H9 (cell line): ENCODE measurements around the gene HUS1B. TPM values are rescaled to one million over a fixed set of nuclear protein-coding genes. Genes with fewer than 3 reads are reported as not detected.

Experiments
- DNase-seq: peaks from one replicate; pipeline ENCODE4 v3.0.0-alpha.2; 2017
- H2AFZ ChIP-seq: one replicate; pipeline ENCODE4 v1.6.1; 2013; ENCODE audit warnings: mild to moderate bottlenecking, low read length, control low read depth, moderate library complexity
- H2AK5ac ChIP-seq: 2 replicates; pipeline ENCODE4 v1.6.1; 2013; ENCODE audit warnings: low read length, control low read depth, mixed read lengths; ENCODE audit not compliant: insufficient read length
- H2BK120ac ChIP-seq: one replicate; pipeline ENCODE4 v1.6.1; 2013; ENCODE audit warnings: low read depth, mild to moderate bottlenecking, low read length, control low read depth, inconsistent platforms; ENCODE audit not compliant: poor library complexity, severe bottlenecking
- H2BK12ac ChIP-seq: 2 replicates; pipeline ENCODE4 v1.6.1; 2013; ENCODE audit warnings: low read length, control low read depth, mixed read lengths, low read depth; ENCODE audit not compliant: insufficient read length
- H2BK15ac ChIP-seq: 2 replicates; pipeline ENCODE4 v1.6.1; 2013; ENCODE audit warnings: low read depth, low read length, control low read depth
- H2BK20ac ChIP-seq: one replicate; pipeline ENCODE4 v1.6.1; 2013; ENCODE audit warnings: low read depth, mild to moderate bottlenecking, low read length, control low read depth, inconsistent platforms; ENCODE audit not compliant: poor library complexity, severe bottlenecking
- H2BK5ac ChIP-seq: 2 replicates; pipeline ENCODE4 v1.6.1; 2013; ENCODE audit warnings: low read length, control low read depth, mixed read lengths; ENCODE audit not compliant: insufficient read length
- H3K14ac ChIP-seq: 2 replicates; pipeline ENCODE4 v1.6.1; 2013; ENCODE audit warnings: low read length, control low read depth; ENCODE audit not compliant: insufficient read depth
- H3K18ac ChIP-seq: 2 replicates; pipeline ENCODE4 v1.6.1; 2013; ENCODE audit warnings: low read depth, mild to moderate bottlenecking, mixed read lengths, low read length, control low read depth; ENCODE audit not compliant: insufficient read length
- H3K23ac ChIP-seq: 2 replicates; pipeline ENCODE4 v1.6.1; 2013; ENCODE audit warnings: low read length, control low read depth, mixed read lengths, low read depth; ENCODE audit not compliant: insufficient read length
- H3K23me2 ChIP-seq: 2 replicates; pipeline ENCODE4 v1.6.1; 2013; ENCODE audit warnings: low read depth, mild to moderate bottlenecking, mixed read lengths, low read length, control low read depth; ENCODE audit not compliant: insufficient read length, poor library complexity, severe bottlenecking
- H3K27ac ChIP-seq: 2 replicates; pipeline ENCODE4 v1.5.1; 2013; ENCODE audit warnings: low read length, control low read depth, mixed read lengths, low read depth; ENCODE audit not compliant: insufficient read length
- H3K27me3 ChIP-seq: 2 replicates; pipeline ENCODE4 v1.6.1; 2013; ENCODE audit warnings: low read length, control low read depth, inconsistent platforms; ENCODE audit not compliant: insufficient read depth
- H3K4ac ChIP-seq: 2 replicates; pipeline ENCODE4 v1.6.1; 2013; ENCODE audit warnings: low read depth, mild to moderate bottlenecking, control low read depth, inconsistent platforms, low read length, moderate library complexity
- H3K4me1 ChIP-seq: 2 replicates; pipeline ENCODE4 v1.6.1; 2013; ENCODE audit warnings: low read length, control low read depth, inconsistent platforms; ENCODE audit not compliant: insufficient read depth
- H3K4me2 ChIP-seq: 2 replicates; pipeline ENCODE4 v1.6.1; 2013; ENCODE audit warnings: low read length, control low read depth, mixed read lengths; ENCODE audit not compliant: insufficient read length, insufficient read depth
- H3K56ac ChIP-seq: 2 replicates; pipeline ENCODE4 v1.6.1; 2013; ENCODE audit warnings: low read depth, mild to moderate bottlenecking, mixed read lengths, low read length, control low read depth; ENCODE audit not compliant: insufficient read length
- H3K79me1 ChIP-seq: 2 replicates; pipeline ENCODE4 v1.6.1; 2013; ENCODE audit warnings: low read depth, mild to moderate bottlenecking, moderate library complexity, low read length, control low read depth, inconsistent platforms; ENCODE audit not compliant: insufficient read depth, poor library complexity, severe bottlenecking
- H3K79me2 ChIP-seq: 2 replicates; pipeline ENCODE4 v1.6.1; 2013; ENCODE audit warnings: low read length, control low read depth, inconsistent platforms; ENCODE audit not compliant: insufficient read depth
- H3K9ac ChIP-seq: 2 replicates; pipeline ENCODE4 v1.6.1; 2013; ENCODE audit warnings: low read length, control low read depth, mixed read lengths; ENCODE audit not compliant: insufficient read length; ENCODE audit errors: extremely low read depth
- H3K9me3 ChIP-seq: one replicate; pipeline ENCODE4 v1.6.1; 2013; ENCODE audit warnings: low read depth, low read length, inconsistent platforms; ENCODE audit not compliant: control insufficient read depth
- H3T11ph ChIP-seq: one replicate; pipeline ENCODE4 v1.6.1; 2013; ENCODE audit warnings: mild to moderate bottlenecking, low read length, control low read depth, inconsistent platforms
- H4K20me1 ChIP-seq: one replicate; pipeline ENCODE4 v1.6.1; 2013; ENCODE audit not compliant: control insufficient read depth, insufficient read length, insufficient read depth
- H4K5ac ChIP-seq: 2 replicates; pipeline ENCODE4 v1.6.1; 2013; ENCODE audit warnings: low read depth, mild to moderate bottlenecking, mixed read lengths, low read length, control low read depth; ENCODE audit not compliant: insufficient read length
- H4K8ac ChIP-seq: replicated peaks from 2 replicates; pipeline ENCODE4 v1.6.1; 2013; ENCODE audit warnings: low read length, control low read depth, mixed read lengths, low read depth; ENCODE audit not compliant: insufficient read length
- H4K91ac ChIP-seq: 2 replicates; pipeline ENCODE4 v1.6.1; 2013; ENCODE audit warnings: low read depth, mild to moderate bottlenecking, moderate library complexity, mixed read lengths, low read length, control low read depth; ENCODE audit not compliant: insufficient read length
- H3K27ac Mint-ChIP-seq, 3 experiments: 2 replicates in 2 of 3; 3 replicates in 1 of 3; pipeline ENCODE4 v1.8.0; 2020 to 2021; ENCODE audit warnings: mixed read lengths in 3 of 3, mild to moderate bottlenecking in 1 of 3, moderate library complexity in 1 of 3
- H3K27me3 Mint-ChIP-seq: 2 replicates; pipeline ENCODE4 v1.8.0; 2021; ENCODE audit warnings: low read depth, mild to moderate bottlenecking, moderate library complexity, mixed read lengths
- H3K36me3 Mint-ChIP-seq, 3 experiments: 2 replicates in 2 of 3; 3 replicates in 1 of 3; pipeline ENCODE4 v1.8.0; 2020 to 2021; ENCODE audit warnings: low read depth in 3 of 3, mixed read lengths in 3 of 3; ENCODE audit not compliant: insufficient read depth in 1 of 3
- H3K4me1 Mint-ChIP-seq, 2 experiments: 2 replicates each; pipeline ENCODE4 v1.8.0; 2020; ENCODE audit warnings: mixed read lengths in 2 of 2
- H3K4me3 Mint-ChIP-seq, 2 experiments: 2 replicates in 1 of 2; 3 replicates in 1 of 2; pipeline ENCODE4 v1.8.0; 2020 to 2021; ENCODE audit warnings: mild to moderate bottlenecking in 2 of 2, mixed read lengths in 2 of 2, moderate library complexity in 1 of 2
- H3K9me3 Mint-ChIP-seq, 2 experiments: 2 replicates in 1 of 2; 3 replicates in 1 of 2; pipeline ENCODE4 v1.8.0; 2020; ENCODE audit warnings: mild to moderate bottlenecking in 2 of 2, mixed read lengths in 2 of 2, moderate library complexity in 1 of 2
- CTCF ChIP-seq: fragments of 200-600 bp; sonication (generic); conservative IDR thresholded peaks from 3 replicates; pipeline ENCODE4 v1.8.0; 2021; ENCODE audit warnings: antibody characterized with exemption, mild to moderate bottlenecking
- WGBS: extraction: QIAGEN DNeasy Blood & Tissue Kit; methylation state at CpG from one replicate; pipeline ENCODE4 v1.1.7; 2013; ENCODE audit warnings: missing lambda C conversion rate, low lambda C conversion rate, mixed read lengths; ENCODE audit not compliant: insufficient read length; ENCODE audit errors: extremely low coverage; 5-methylcytosine and 5-hydroxymethylcytosine counted together
- total RNA-seq: library from RNA; stranded (reverse); gene quantifications from 2 replicates; pipeline ENCODE4 v1.2.1, GENCODE V29; 2021

HUS1B gene
- total RNA-seq, 1 experiment from 2014 or later: 0.96 TPM

- WGBS: no CpG with 5 or more reads among the region's 9 CpGs
- Histone ChIP-seq H2AFZ (no peak overlapping the region), H3K27ac (no peak overlapping the region)
Measured at GRCh38 chr6:679282-679681, 22.4 kb upstream of the HUS1B start.

More at GRCh38 chr6:679282-679681, 22.4 kb upstream of the HUS1B start:
- Histone ChIP-seq H4K5ac (no peak overlapping the region), H3K9ac (no peak overlapping the region), H3T11ph (no peak overlapping the region), H3K4ac (no peak overlapping the region), H2BK15ac (no peak overlapping the region), H3K79me2 (peaks cover 13% of the 10 kb centered on the region; the same call in 1 of the 2 replicates), H3K56ac (no peak overlapping the region), H4K91ac (no peak overlapping the region), H3K23me2 (peaks cover 8% of the 10 kb centered on the region), H3K4me2 (no peak overlapping the region), H3K4me1 (peaks cover 23% of the 10 kb centered on the region), H4K20me1 (no peaks in the 10 kb centered on the region), H2BK5ac (no peak overlapping the region), H2BK12ac (no peak overlapping the region), H2BK120ac (no peak overlapping the region), H3K23ac (no peak overlapping the region), H3K9me3 (no peaks in the 10 kb centered on the region), H3K14ac (no peak overlapping the region), H3K79me1 (peaks cover 3% of the 10 kb centered on the region), H4K8ac (no peak overlapping the region), H2AK5ac (no peak overlapping the region), H3K27me3 (no peaks in the 10 kb centered on the region), H3K18ac (no peak overlapping the region), H2BK20ac (no peak overlapping the region)
- H3K27ac Mint-ChIP-seq: peak overlapping the region; percentile 18 to 85 (median 36); a peak in 5 of 7 replicates
- no peaks in the 10 kb centered on the region for H3K27me3 Mint-ChIP-seq
- H3K9me3 Mint-ChIP-seq: peaks cover 7 to 13% of the 10 kb centered on the region in 2 experiments; a peak in 4 of 5 replicates
- no peak for DNase-seq
- H3K36me3 Mint-ChIP-seq: peaks cover 11 to 15% (median 14%) of the 10 kb centered on the region in 3 experiments
- H3K4me1 Mint-ChIP-seq: peaks cover 69 to 73% of the 10 kb centered on the region in 2 experiments
- TF ChIP-seq CTCF: no peak
- H3K4me3 Mint-ChIP-seq: no peak overlapping the region
